Tibial artery (tissue), 4 donors: ENCODE results near the gene ELP1.
"Not testable (repeated sequence)": the region's sequence is repeated elsewhere in the genome, so short reads cannot be mapped to it uniquely, and the experiment has no call there.

Experiments
- DNase-seq, 2 donors: peaks; one replicate each; pipeline ENCODE4 v3.0.0-alpha.2; 2019
- H3K27ac ChIP-seq, 2 donors: fragments of 200-600 bp; sonication (generic) in 1 of 2; 1 replicate in 1 of 2; 2 replicates in 1 of 2; pipeline ENCODE4 v1.5.1; 2018 to 2019; ENCODE audit warnings: mild to moderate bottlenecking in 1 of 2
- H3K27me3 ChIP-seq, 2 donors: fragments of 200-600 bp; sonication (generic) in 1 of 2; one replicate each; pipeline versions ENCODE4 v1.5.1 to v1.6.0; 2016 to 2019
- H3K36me3 ChIP-seq, 3 donors: fragments of 200-600 bp; sonication (generic) in 2 of 3; one replicate each; pipeline ENCODE4 v1.5.1; 2016 to 2019; ENCODE audit warnings: mild to moderate bottlenecking in 2 of 3
- H3K4me1 ChIP-seq, 4 donors: fragments of 200-600 bp; sonication (generic) in 2 of 4; 1 replicate in 3 of 4; 2 replicates in 1 of 4; pipeline ENCODE4 v1.5.1; 2016 to 2019
- H3K4me3 ChIP-seq, 2 donors: fragments of 200-600 bp; sonication (generic) in 1 of 2; 1 replicate in 1 of 2; 2 replicates in 1 of 2; pipeline ENCODE4 v1.5.1; 2018 to 2019; ENCODE audit warnings: mild to moderate bottlenecking in 2 of 2
- H3K9me3 ChIP-seq, 3 donors: fragments of 200-600 bp; sonication (generic) in 1 of 3; one replicate each; pipeline ENCODE4 v1.5.1; 2016 to 2019
- CTCF ChIP-seq, 2 experiments: fragments of 200-600 bp in 1 of 2; fragments of 450-650 bp in 1 of 2; IDR thresholded peaks; one replicate each; pipeline ENCODE4 v1.5.1; 2017 to 2019; ENCODE audit warnings: antibody characterized with exemption in 2 of 2, mild to moderate bottlenecking in 1 of 2, moderate library complexity in 1 of 2
- intact Hi-C: fragments of 100-400 bp; cut with DNase I; formaldehyde crosslinking; loops from one replicate; pipeline ENCODE4 v1.15.0; 2023; ENCODE audit warnings: low total_unique reads

The ELP1 gene

GRCh38 chr9:108972186-108972585, 38.3 kb upstream of the ELP1 start:
- no peak for TF ChIP-seq CTCF (IDR thresholded peaks at IDR 0.05)
- Histone ChIP-seq H3K9me3 (no peaks in the 10 kb centered on the region), H3K36me3 (no peaks in the 10 kb centered on the region), H3K27me3 (no peaks in the 10 kb centered on the region), H3K4me3 (no peak overlapping the region), H3K27ac (peak overlapping the region in 1 of 2 donors; percentile 32), H3K4me1 (peaks cover 0 to 39% (median 24%) of the 10 kb centered on the region in 4 donors)
- intact Hi-C loops: no loop called here
- DNase-seq: no peak

GRCh38 chr9:108971392-108971791, 37.5 kb upstream of the ELP1 start:
- H3K9me3 ChIP-seq, intact Hi-C loops, H3K4me3 ChIP-seq, H3K36me3 ChIP-seq, H3K27me3 ChIP-seq, DNase-seq, H3K27ac ChIP-seq: not testable (repeated sequence)
- H3K4me1 ChIP-seq: peaks cover 0 to 39% (median 24%) of the 10 kb centered on the region in 4 donors

- no peak overlapping the region for H3K4me3 ChIP-seq
- H3K36me3 ChIP-seq: peaks cover 0 to 3% (median 0%) of the 10 kb centered on the region in 3 donors
- DNase-seq: no peak
- intact Hi-C loops: no loop called here
- TF ChIP-seq CTCF (IDR thresholded peaks at IDR 0.05): no peak
- peak overlapping the region in 1 of 2 donors; percentile 17 for H3K27ac ChIP-seq
- no peaks in the 10 kb centered on the region for H3K9me3 ChIP-seq
- peaks cover 0 to 26% (median 17%) of the 10 kb centered on the region in 4 donors for H3K4me1 ChIP-seq
- no peaks in the 10 kb centered on the region for H3K27me3 ChIP-seq
These were observed 34.0 kb upstream of the ELP1 start for GRCh38 chr9:108967916-108968315.

- H3K9me3 ChIP-seq: no peaks in the 10 kb centered on the region
- H3K4me1 ChIP-seq: peaks cover 0 to 12% (median 6%) of the 10 kb centered on the region in 4 donors
- peaks cover 0 to 14% (median 5%) of the 10 kb centered on the region in 3 donors for H3K36me3 ChIP-seq
- H3K27ac ChIP-seq: no peak overlapping the region
- no peak overlapping the region for H3K4me3 ChIP-seq
- no peak for TF ChIP-seq CTCF (IDR thresholded peaks at IDR 0.05)
- intact Hi-C loops: no loop called here
- no peak for DNase-seq
- H3K27me3 ChIP-seq: no peaks in the 10 kb centered on the region
These were observed 29.7 kb upstream of the ELP1 start for GRCh38 chr9:108963459-108964143.

GRCh38 chr9:108961151-108961550, 27.2 kb upstream of the ELP1 start:
- peaks cover 0 to 14% (median 5%) of the 10 kb centered on the region in 3 donors for H3K36me3 ChIP-seq
- no peaks in the 10 kb centered on the region for H3K9me3 ChIP-seq
- no peak overlapping the region for H3K27ac ChIP-seq
- no peak for TF ChIP-seq CTCF (IDR thresholded peaks at IDR 0.05)
- intact Hi-C loops: no loop called here
- no peak for DNase-seq
- no peaks in the 10 kb centered on the region for H3K27me3 ChIP-seq
- no peaks in the 10 kb centered on the region for H3K4me1 ChIP-seq
- H3K4me3 ChIP-seq: no peak overlapping the region

- no peak for TF ChIP-seq CTCF (IDR thresholded peaks at IDR 0.05)
- no peak for DNase-seq
These were observed 26.4 kb upstream of the ELP1 start for GRCh38 chr9:108960331-108960730.

More at GRCh38 chr9:108960331-108960730, 26.4 kb upstream of the ELP1 start:
- H3K27ac ChIP-seq: no peak overlapping the region
- no peaks in the 10 kb centered on the region for H3K4me1 ChIP-seq
- no peaks in the 10 kb centered on the region for H3K9me3 ChIP-seq
- H3K27me3 ChIP-seq: no peaks in the 10 kb centered on the region
- H3K36me3 ChIP-seq: peaks cover 0 to 14% (median 5%) of the 10 kb centered on the region in 3 donors
- H3K4me3 ChIP-seq: no peak overlapping the region
- intact Hi-C loops: no loop called here
